GM23338 (cell line): ENCODE results near the gene TECTB. TPM values are rescaled to one million over a fixed set of nuclear protein-coding genes. Genes with fewer than 3 reads are reported as not detected.

Experiments
- ATAC-seq: fragments of 200-7000 bp; cut with Tn5 transposase; 3 replicates; pipeline ENCODE4 v1.9.1; 2020
- DNase-seq: peaks from one replicate; pipeline ENCODE4 v3.0.0-alpha.2; 2015; ENCODE audit warnings: low spot score
- H2AFZ ChIP-seq: fragments of 200-600 bp; sonication (generic); 2 replicates; pipeline ENCODE4 v1.8.0; 2016; ENCODE audit warnings: antibody characterized with exemption, mild to moderate bottlenecking, moderate library complexity
- H3F3A ChIP-seq: fragments of 200-600 bp; sonication (generic); replicated peaks from 2 replicates; pipeline ENCODE4 v1.8.0; 2017; ENCODE audit warnings: antibody characterized with exemption, mixed run types, low read depth
- H3K27ac ChIP-seq: fragments of 200-600 bp; sonication (generic); 2 replicates; pipeline ENCODE4 v1.6.1; 2016; ENCODE audit warnings: low read depth
- H3K27me3 ChIP-seq: fragments of 200-600 bp; sonication (generic); 2 replicates; pipeline ENCODE4 v1.8.0; 2016; ENCODE audit warnings: mild to moderate bottlenecking, mixed run types, moderate library complexity; ENCODE audit not compliant: insufficient read depth
- H3K36me3 ChIP-seq: fragments of 200-600 bp; sonication (generic); 2 replicates; pipeline ENCODE4 v1.8.0; 2016; ENCODE audit warnings: mild to moderate bottlenecking; ENCODE audit not compliant: insufficient read depth
- H3K4me1 ChIP-seq: fragments of 200-600 bp; sonication (generic); 2 replicates; pipeline ENCODE4 v1.8.0; 2016; ENCODE audit warnings: mild to moderate bottlenecking, moderate library complexity; ENCODE audit not compliant: insufficient read depth
- H3K4me2 ChIP-seq: fragments of 200-600 bp; sonication (generic); 2 replicates; pipeline ENCODE4 v1.7.1; 2017; ENCODE audit warnings: mixed run types
- H3K4me3 ChIP-seq: fragments of 200-600 bp; sonication (generic); 2 replicates; pipeline ENCODE4 v1.6.1; 2016; ENCODE audit warnings: mixed run types
- H3K79me2 ChIP-seq: fragments of 200-600 bp; sonication (generic); replicated peaks from 2 replicates; pipeline ENCODE4 v1.8.0; 2017; ENCODE audit warnings: mild to moderate bottlenecking; ENCODE audit not compliant: insufficient read depth
- H3K9me2 ChIP-seq: fragments of 200-600 bp; sonication (generic); 2 replicates; pipeline ENCODE4 v1.8.0; 2017; ENCODE audit not compliant: insufficient read depth
- H4K20me1 ChIP-seq: fragments of 200-600 bp; sonication (generic); replicated peaks from 2 replicates; pipeline ENCODE4 v1.8.0; 2017; ENCODE audit warnings: mild to moderate bottlenecking; ENCODE audit not compliant: insufficient read depth
- H3K27ac Mint-ChIP-seq: 2 replicates; pipeline ENCODE4 v1.8.0; 2020; ENCODE audit warnings: inconsistent platforms, mild to moderate bottlenecking, moderate library complexity, mixed read lengths
- H3K27me3 Mint-ChIP-seq: 3 replicates; pipeline ENCODE4 v1.8.0; 2022; ENCODE audit warnings: low read depth, mild to moderate bottlenecking, moderate library complexity, mixed read lengths, inconsistent platforms; ENCODE audit not compliant: insufficient read depth, poor library complexity
- H3K36me3 Mint-ChIP-seq: 3 replicates; pipeline ENCODE4 v1.8.0; 2021; ENCODE audit warnings: low read depth, mild to moderate bottlenecking, inconsistent platforms, moderate library complexity, mixed read lengths
- H3K4me1 Mint-ChIP-seq: 3 replicates; pipeline ENCODE4 v1.8.0; 2020; ENCODE audit warnings: mild to moderate bottlenecking, inconsistent platforms, mixed read lengths
- H3K4me3 Mint-ChIP-seq: 3 replicates; pipeline ENCODE4 v1.8.0; 2021; ENCODE audit warnings: moderate library complexity, mild to moderate bottlenecking, inconsistent platforms, mixed read lengths
- H3K9me3 Mint-ChIP-seq: 3 replicates; pipeline ENCODE4 v1.8.0; 2020; ENCODE audit warnings: moderate library complexity, mild to moderate bottlenecking, inconsistent platforms, mixed read lengths
- CREB1 ChIP-seq: fragments of 250-450 bp; sonication (Bioruptor Pico); IDR thresholded peaks from 2 replicates; pipeline ENCODE4 v1.5.0; 2020; ENCODE audit warnings: low read depth, mild to moderate bottlenecking, moderate library complexity
- EZH2 ChIP-seq: fragments of 200-600 bp; sonication (generic); IDR thresholded peaks from one replicate; pipeline ENCODE4 v1.8.0; 2017; ENCODE audit warnings: antibody characterized with exemption, mild to moderate bottlenecking, low read depth; ENCODE audit not compliant: unreplicated experiment
- JUNB ChIP-seq: IDR thresholded peaks from one replicate; pipeline ENCODE4 v1.6.1; 2016; ENCODE audit warnings: antibody characterized with exemption; ENCODE audit not compliant: unreplicated experiment
- POLR2AphosphoS5 ChIP-seq: IDR thresholded peaks from 2 replicates; pipeline ENCODE4 v1.6.1; 2016; ENCODE audit warnings: antibody characterized with exemption, low read depth
- ZNF114 ChIP-seq: fragments of 250-450 bp; sonication (Bioruptor Pico); IDR thresholded peaks from 2 replicates; pipeline ENCODE4 v1.5.0; 2020; ENCODE audit warnings: mild to moderate bottlenecking, moderate library complexity
- polyA plus RNA-seq: library from polyadenylated mRNA; unstranded; fragments of >200 nt; fragmentation: Nextera tagmentation; extraction: Ambion mirVana; gene quantifications from 2 replicates; pipeline ENCODE4 v1.2.1, GENCODE V29; 2016
- total RNA-seq: library from RNA; depleted of rRNA; stranded (reverse); fragments of >200 nt; shearing (Covaris generic); gene quantifications from 2 replicates; pipeline ENCODE4 v1.2.3, GENCODE V29; 2014
- TF ChIP-seq, protein P1 (sequence below), 2 experiments: fragments of 200-600 bp in 1 of 2; sonication (generic) in 1 of 2; conservative IDR thresholded peaks; 2 replicates each; pipeline versions ENCODE4 v1.5.1 to v1.6.1; 2016 to 2017; ENCODE audit warnings: antibody characterized with exemption in 2 of 2, low read depth in 2 of 2, mild to moderate bottlenecking in 2 of 2, moderate library complexity in 1 of 2
- TF ChIP-seq, protein P2 (sequence below): fragments of 250-450 bp; sonication (Bioruptor Pico); IDR thresholded peaks from 2 replicates; pipeline ENCODE4 v1.5.0; 2020; ENCODE audit warnings: mild to moderate bottlenecking, moderate library complexity
- TF ChIP-seq, protein P3 (sequence below): IDR thresholded peaks from 2 replicates; pipeline ENCODE4 v1.6.1; 2016; ENCODE audit warnings: antibody characterized with exemption

TECTB gene
- total and polyA plus RNA-seq, 2 experiments from 2014 or later = not detected

DNA sequence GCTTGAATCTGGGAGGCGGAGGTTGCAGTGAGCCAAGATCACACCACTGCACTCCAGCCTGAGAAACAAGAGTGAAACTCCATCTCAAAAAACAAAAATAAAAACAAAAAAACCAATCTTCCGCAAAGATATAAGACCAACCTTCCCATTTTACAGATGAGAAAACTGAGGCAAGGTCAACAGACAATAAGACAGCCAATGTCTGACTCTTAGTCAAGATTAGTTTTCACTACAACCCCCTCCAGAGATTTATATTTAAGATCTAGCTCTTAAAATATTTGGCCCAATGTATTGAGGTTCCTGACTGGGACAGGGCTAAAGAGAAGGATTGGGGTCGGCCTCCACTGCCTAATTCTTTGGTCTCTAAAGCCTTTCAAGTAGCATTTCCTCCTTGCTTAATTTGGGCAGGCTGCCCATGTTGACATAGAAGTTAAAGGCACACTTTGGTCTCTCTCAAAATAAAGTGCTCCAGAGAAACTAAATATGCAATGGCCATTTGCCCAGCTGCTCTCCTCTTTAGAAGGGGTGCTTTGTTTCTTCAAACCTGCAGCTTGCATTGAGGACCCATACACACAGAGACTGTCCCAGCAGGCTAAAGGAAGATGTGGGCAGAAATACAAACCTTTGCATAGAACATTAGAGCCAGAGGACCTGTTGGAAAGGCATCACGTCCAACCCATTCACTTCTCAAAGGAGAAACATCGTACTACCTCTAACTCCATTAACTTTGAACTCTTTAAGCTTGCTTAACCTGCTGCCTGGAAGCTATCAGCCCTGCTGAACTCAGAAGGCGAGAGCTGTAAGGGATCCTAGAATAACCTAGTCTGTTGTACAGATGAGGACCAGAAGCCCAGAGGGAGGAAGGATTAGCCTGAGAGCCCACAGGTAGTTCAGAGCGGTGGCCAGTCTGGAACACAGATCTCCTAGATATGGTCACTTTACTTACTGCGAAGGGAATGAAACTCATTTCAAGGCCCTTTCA is 3.9 kb downstream of the TECTB start:
- no peaks in the 10 kb centered on the region for H3K36me3 ChIP-seq
- H3F3A ChIP-seq = no peaks in the 10 kb centered on the region
- no peaks in the 10 kb centered on the region for H3K36me3 Mint-ChIP-seq
- no peaks in the 10 kb centered on the region for H3K4me1 ChIP-seq
- H2AFZ ChIP-seq = no peak overlapping the region
- H3K27ac ChIP-seq = no peak overlapping the region
- no peak overlapping the region for H3K4me2 ChIP-seq
- TF ChIP-seq, protein P1, sequence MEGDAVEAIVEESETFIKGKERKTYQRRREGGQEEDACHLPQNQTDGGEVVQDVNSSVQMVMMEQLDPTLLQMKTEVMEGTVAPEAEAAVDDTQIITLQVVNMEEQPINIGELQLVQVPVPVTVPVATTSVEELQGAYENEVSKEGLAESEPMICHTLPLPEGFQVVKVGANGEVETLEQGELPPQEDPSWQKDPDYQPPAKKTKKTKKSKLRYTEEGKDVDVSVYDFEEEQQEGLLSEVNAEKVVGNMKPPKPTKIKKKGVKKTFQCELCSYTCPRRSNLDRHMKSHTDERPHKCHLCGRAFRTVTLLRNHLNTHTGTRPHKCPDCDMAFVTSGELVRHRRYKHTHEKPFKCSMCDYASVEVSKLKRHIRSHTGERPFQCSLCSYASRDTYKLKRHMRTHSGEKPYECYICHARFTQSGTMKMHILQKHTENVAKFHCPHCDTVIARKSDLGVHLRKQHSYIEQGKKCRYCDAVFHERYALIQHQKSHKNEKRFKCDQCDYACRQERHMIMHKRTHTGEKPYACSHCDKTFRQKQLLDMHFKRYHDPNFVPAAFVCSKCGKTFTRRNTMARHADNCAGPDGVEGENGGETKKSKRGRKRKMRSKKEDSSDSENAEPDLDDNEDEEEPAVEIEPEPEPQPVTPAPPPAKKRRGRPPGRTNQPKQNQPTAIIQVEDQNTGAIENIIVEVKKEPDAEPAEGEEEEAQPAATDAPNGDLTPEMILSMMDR (conservative IDR thresholded peaks at IDR 0.05; ENCODE audit: low read depth in 2 of 2) = no peak
- TF ChIP-seq, protein P2, sequence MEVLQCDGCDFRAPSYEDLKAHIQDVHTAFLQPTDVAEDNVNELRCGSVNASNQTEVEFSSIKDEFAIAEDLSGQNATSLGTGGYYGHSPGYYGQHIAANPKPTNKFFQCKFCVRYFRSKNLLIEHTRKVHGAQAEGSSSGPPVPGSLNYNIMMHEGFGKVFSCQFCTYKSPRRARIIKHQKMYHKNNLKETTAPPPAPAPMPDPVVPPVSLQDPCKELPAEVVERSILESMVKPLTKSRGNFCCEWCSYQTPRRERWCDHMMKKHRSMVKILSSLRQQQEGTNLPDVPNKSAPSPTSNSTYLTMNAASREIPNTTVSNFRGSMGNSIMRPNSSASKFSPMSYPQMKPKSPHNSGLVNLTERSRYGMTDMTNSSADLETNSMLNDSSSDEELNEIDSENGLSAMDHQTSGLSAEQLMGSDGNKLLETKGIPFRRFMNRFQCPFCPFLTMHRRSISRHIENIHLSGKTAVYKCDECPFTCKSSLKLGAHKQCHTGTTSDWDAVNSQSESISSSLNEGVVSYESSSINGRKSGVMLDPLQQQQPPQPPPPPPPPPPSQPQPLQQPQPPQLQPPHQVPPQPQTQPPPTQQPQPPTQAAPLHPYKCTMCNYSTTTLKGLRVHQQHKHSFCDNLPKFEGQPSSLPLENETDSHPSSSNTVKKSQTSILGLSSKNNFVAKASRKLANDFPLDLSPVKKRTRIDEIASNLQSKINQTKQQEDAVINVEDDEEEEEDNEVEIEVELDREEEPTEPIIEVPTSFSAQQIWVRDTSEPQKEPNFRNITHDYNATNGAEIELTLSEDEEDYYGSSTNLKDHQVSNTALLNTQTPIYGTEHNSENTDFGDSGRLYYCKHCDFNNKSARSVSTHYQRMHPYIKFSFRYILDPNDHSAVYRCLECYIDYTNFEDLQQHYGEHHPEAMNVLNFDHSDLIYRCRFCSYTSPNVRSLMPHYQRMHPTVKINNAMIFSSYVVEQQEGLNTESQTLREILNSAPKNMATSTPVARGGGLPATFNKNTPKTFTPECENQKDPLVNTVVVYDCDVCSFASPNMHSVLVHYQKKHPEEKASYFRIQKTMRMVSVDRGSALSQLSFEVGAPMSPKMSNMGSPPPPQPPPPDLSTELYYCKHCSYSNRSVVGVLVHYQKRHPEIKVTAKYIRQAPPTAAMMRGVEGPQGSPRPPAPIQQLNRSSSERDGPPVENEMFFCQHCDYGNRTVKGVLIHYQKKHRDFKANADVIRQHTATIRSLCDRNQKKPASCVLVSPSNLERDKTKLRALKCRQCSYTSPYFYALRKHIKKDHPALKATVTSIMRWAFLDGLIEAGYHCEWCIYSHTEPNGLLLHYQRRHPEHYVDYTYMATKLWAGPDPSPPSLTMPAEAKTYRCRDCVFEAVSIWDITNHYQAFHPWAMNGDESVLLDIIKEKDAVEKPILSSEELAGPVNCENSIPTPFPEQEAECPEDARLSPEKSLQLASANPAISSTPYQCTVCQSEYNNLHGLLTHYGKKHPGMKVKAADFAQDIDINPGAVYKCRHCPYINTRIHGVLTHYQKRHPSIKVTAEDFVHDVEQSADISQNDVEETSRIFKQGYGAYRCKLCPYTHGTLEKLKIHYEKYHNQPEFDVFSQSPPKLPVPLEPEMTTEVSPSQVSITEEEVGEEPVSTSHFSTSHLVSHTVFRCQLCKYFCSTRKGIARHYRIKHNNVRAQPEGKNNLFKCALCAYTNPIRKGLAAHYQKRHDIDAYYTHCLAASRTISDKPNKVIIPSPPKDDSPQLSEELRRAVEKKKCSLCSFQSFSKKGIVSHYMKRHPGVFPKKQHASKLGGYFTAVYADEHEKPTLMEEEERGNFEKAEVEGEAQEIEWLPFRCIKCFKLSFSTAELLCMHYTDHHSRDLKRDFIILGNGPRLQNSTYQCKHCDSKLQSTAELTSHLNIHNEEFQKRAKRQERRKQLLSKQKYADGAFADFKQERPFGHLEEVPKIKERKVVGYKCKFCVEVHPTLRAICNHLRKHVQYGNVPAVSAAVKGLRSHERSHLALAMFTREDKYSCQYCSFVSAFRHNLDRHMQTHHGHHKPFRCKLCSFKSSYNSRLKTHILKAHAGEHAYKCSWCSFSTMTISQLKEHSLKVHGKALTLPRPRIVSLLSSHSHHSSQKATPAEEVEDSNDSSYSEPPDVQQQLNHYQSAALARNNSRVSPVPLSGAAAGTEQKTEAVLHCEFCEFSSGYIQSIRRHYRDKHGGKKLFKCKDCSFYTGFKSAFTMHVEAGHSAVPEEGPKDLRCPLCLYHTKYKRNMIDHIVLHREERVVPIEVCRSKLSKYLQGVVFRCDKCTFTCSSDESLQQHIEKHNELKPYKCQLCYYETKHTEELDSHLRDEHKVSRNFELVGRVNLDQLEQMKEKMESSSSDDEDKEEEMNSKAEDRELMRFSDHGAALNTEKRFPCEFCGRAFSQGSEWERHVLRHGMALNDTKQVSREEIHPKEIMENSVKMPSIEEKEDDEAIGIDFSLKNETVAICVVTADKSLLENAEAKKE (CRISPR knock-in tag) = no peak
- TF ChIP-seq, protein P3, sequence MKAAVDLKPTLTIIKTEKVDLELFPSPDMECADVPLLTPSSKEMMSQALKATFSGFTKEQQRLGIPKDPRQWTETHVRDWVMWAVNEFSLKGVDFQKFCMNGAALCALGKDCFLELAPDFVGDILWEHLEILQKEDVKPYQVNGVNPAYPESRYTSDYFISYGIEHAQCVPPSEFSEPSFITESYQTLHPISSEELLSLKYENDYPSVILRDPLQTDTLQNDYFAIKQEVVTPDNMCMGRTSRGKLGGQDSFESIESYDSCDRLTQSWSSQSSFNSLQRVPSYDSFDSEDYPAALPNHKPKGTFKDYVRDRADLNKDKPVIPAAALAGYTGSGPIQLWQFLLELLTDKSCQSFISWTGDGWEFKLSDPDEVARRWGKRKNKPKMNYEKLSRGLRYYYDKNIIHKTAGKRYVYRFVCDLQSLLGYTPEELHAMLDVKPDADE = no peak
- TF ChIP-seq ZNF114 (CRISPR knock-in tag) = no peak
- TF ChIP-seq POLR2AphosphoS5 = no peak
- TF ChIP-seq CREB1 (CRISPR knock-in tag) = no peak
- no peak for TF ChIP-seq JUNB
- no peak for TF ChIP-seq EZH2
- no peak overlapping the region for H3K4me3 Mint-ChIP-seq
- H4K20me1 ChIP-seq = no peaks in the 10 kb centered on the region
- no peak overlapping the region for H3K4me3 ChIP-seq
- no peak overlapping the region for H3K27ac Mint-ChIP-seq
- peaks cover 2% of the 10 kb centered on the region for H3K27me3 Mint-ChIP-seq
- no peaks in the 10 kb centered on the region for H3K9me2 ChIP-seq
- DNase-seq = no peak
- H3K9me3 Mint-ChIP-seq = no peaks in the 10 kb centered on the region
- no peaks in the 10 kb centered on the region for H3K79me2 ChIP-seq
- peaks cover 5% of the 10 kb centered on the region; the same call in 2 of the 3 replicates for H3K4me1 Mint-ChIP-seq
- ATAC-seq = no peak
- H3K27me3 ChIP-seq = no peaks in the 10 kb centered on the region
